ENCODE measurements around the gene BORCS6.
"Not testable (repeated sequence)": the region's sequence is repeated elsewhere in the genome, so short reads cannot be mapped to it uniquely, and the experiment has no call there.

Gene BORCS6

GRCh38 chr17:8189711-8190477 is at the start of gene BORCS6:
BORCS6 (minus strand) TSS chr17:8190180; CDS start chr17:8190140, 40 bp downstream.
- FAIRE-seq (peak; percentile 94), DNase-seq (ENCODE audit: extremely low spot score, insufficient read length, low read depth) (no peak)

GRCh38 chr17:8237886-8238285 is 47.9 kb upstream of the BORCS6 start:
- FAIRE-seq, result no peak
- DNase-seq (ENCODE audit: extremely low spot score, insufficient read length, low read depth), result no peak

GRCh38 chr17:8237175-8237574 is 47.2 kb upstream of the BORCS6 start:
- FAIRE-seq, result no peak
- no peak for DNase-seq (ENCODE audit: extremely low spot score, insufficient read length, low read depth)

- no peak for FAIRE-seq
- DNase-seq (ENCODE audit: extremely low spot score, insufficient read length, low read depth), result no peak
These were observed 45.7 kb upstream of the BORCS6 start for GRCh38 chr17:8235676-8236075.

- DNase-seq (ENCODE audit: extremely low spot score, insufficient read length, low read depth), result no peak
- FAIRE-seq, result no peak
These were observed 44.6 kb upstream of the BORCS6 start for GRCh38 chr17:8234361-8235270.

GRCh38 chr17:8231701-8232100 is 41.7 kb upstream of the BORCS6 start:
- no peak for DNase-seq (ENCODE audit: extremely low spot score, insufficient read length, low read depth)

GRCh38 chr17:8227238-8227581 is 37.2 kb upstream of the BORCS6 start:
- FAIRE-seq, result no peak
- DNase-seq (ENCODE audit: extremely low spot score, insufficient read length, low read depth), result no peak

More at GRCh38 chr17:8231701-8232100, 41.7 kb upstream of the BORCS6 start:
- no peak for FAIRE-seq

- DNase-seq (ENCODE audit: extremely low spot score, insufficient read length, low read depth), result no peak
- FAIRE-seq, result peak; percentile 64
These were observed 36.7 kb upstream of the BORCS6 start for GRCh38 chr17:8226536-8227237.

GRCh38 chr17:8225813-8226535 is 36.0 kb upstream of the BORCS6 start:
- DNase-seq (ENCODE audit: extremely low spot score, insufficient read length, low read depth), result no peak
- peak; percentile 66 for FAIRE-seq

GRCh38 chr17:8224891-8225812 is 35.2 kb upstream of the BORCS6 start:
- FAIRE-seq (no peak), DNase-seq (ENCODE audit: extremely low spot score, insufficient read length, low read depth) (no peak)

GRCh38 chr17:8223356-8224126 is 33.6 kb upstream of the BORCS6 start:
- DNase-seq (ENCODE audit: extremely low spot score, insufficient read length, low read depth) (no peak), FAIRE-seq (peak; percentile 41)

- DNase-seq (ENCODE audit: extremely low spot score, insufficient read length, low read depth) (no peak), FAIRE-seq (peak; percentile 81)
These were observed 32.8 kb upstream of the BORCS6 start for GRCh38 chr17:8222630-8223355.

GRCh38 chr17:8222380-8222629 is 32.3 kb upstream of the BORCS6 start:
- FAIRE-seq (no peak), DNase-seq (ENCODE audit: extremely low spot score, insufficient read length, low read depth) (no peak)

GRCh38 chr17:8221663-8222379 is 31.8 kb upstream of the BORCS6 start:
- no peak for FAIRE-seq

GRCh38 chr17:8220783-8221662 is 31.0 kb upstream of the BORCS6 start:
- no peak for DNase-seq (ENCODE audit: extremely low spot score, insufficient read length, low read depth)
- FAIRE-seq, result peak; percentile 67

More at GRCh38 chr17:8221663-8222379, 31.8 kb upstream of the BORCS6 start:
- no peak for DNase-seq (ENCODE audit: extremely low spot score, insufficient read length, low read depth)

GRCh38 chr17:8214000-8214399 is 24.0 kb upstream of the BORCS6 start:
- DNase-seq (ENCODE audit: extremely low spot score, insufficient read length, low read depth); FAIRE-seq: not testable (repeated sequence)

Measured in GM18507 (cell line).